Activated effector memory CD4-positive, alpha-beta T cell treated with anti-CD3 and anti-CD28 coated beads, Interleukin-2, amount 50 U/mL, for 16 hours (primary cell): ENCODE measurements around the gene IFNA5.

Source experiments
- DNase-seq: peaks from one replicate; pipeline ENCODE4 v3.0.0-alpha.2; 2020

The IFNA5 gene

GRCh38 chr9:21305213-21305612 lies at the start of gene IFNA5:
Gene IFNA5 (minus strand): TSS chr9:21305313. CDS start chr9:21305256, 57 bp downstream.
- DNase-seq, result no peak

GRCh38 chr9:21350787-21351186 lies 45.7 kb upstream of the IFNA5 start, which contains the start of gene IFNA6:
Gene IFNA6 (minus strand): TSS chr9:21350887. CDS start chr9:21350887, 0 bp downstream.
- DNase-seq, result no peak

DNA sequence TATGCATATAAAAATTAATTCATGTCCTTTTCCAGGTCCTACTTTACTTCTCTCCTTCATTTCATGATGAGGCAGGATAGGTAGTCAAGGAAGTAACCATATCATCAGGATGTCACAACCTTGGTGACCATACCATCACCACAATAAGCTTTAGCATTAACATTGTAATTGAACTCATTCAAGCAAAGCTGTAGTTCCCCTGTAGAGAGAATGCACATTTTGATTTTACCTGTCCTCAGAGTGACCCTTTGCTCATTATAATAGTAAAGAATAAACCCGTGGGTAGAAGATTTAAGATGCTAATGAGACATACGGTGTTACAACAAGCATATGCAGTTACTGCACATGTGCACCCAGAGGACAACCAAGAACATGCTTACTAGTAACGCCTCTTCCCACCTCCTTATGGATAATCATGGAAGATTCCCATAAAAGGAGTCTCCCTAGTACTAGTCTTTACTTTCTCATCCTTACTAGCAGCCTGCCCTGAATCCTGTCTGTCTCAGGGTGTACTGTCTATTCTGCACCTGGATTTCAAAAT lies 43.4 kb upstream of the IFNA5 start:
- DNase-seq, result no peak

- DNase-seq, result no peak
Measured at GRCh38 chr9:21340735-21341134, 35.6 kb upstream of the IFNA5 start.

GRCh38 chr9:21336457-21336856 lies 31.3 kb upstream of the IFNA5 start:
- DNase-seq, result no peak

- peak; percentile 94 for DNase-seq
Measured at GRCh38 chr9:21334701-21335632, 29.9 kb upstream of the IFNA5 start, which contains the start of gene KLHL9. Gene KLHL9 (minus strand): TSS chr9:21335404. CDS start chr9:21334859, 545 bp downstream.

DNA sequence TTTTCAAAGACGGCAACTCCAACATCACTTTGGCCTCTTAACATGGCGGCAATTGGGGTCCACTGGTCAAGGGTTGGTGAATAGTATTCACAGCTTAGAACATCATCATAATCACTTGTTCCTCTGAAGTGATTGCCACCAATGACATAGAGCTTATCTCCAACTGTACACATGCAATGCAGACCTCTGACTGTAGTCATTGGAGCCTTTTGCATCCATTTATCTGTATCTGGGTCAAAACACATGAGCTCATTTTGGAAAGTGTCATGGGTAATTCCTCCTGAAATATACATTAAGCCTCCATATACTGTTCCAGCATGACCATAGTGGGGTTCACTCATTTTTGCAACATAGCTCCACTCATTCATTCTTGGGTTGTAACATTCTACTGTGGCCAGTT lies 28.1 kb upstream of the IFNA5 start:
- no peak for DNase-seq

GRCh38 chr9:21331676-21332402 lies 26.7 kb upstream of the IFNA5 start:
- no peak for DNase-seq

GRCh38 chr9:21326526-21327139 lies 21.5 kb upstream of the IFNA5 start:
- no peak for DNase-seq

- no peak for DNase-seq
Measured at GRCh38 chr9:21324047-21324446, 18.9 kb upstream of the IFNA5 start.

DNA sequence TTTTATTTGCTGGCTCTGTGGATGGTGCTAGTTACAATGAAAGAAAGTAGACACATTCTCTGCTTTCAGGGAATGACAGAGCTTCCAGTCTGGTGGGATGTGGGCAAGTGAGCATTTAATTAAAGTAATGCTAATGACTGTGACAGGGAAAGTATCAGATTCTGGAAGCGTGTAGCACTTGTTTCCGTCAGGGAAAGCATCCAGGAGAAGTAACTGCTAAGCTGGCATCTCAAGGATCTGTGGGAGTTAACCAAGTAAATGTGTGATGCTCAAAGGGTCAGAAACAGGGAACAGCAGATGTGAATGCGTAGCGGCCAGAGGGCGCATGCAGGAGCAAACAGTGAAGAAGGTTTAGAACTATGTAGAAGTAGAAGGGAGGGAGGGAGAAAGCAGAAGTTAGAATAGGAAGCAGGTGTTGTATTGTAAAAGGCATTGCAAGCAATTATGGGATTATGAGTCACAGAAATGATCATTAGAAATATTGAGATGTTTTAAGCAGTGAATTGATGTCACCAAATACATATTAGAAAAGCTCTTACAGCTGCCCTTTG lies 17.9 kb upstream of the IFNA5 start:
- DNase-seq, result no peak

- DNase-seq, result no peak
Measured at GRCh38 chr9:21320465-21320864, 15.4 kb upstream of the IFNA5 start.

- DNase-seq, result no peak
Measured at GRCh38 chr9:21317956-21318923, 13.1 kb upstream of the IFNA5 start.

DNA sequence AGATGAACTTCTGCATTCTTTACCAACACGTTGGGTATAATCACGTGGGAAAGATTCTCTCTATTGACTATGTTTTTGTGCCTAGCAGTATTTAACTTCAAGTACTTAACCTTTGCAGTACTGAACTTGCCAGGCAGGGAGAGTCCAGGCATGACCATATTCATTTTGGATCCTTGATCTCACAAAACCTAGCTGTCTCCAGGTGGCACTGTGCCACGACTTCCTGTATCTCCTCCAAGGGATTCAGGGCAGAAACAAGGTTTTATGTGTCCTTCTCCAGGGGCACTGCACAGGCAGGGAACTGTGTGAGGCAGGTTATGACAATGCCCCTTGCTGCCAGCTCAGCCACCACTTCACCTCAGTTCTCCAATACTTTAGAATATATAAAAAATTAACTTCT lies 11.7 kb upstream of the IFNA5 start:
- no peak for DNase-seq

DNA sequence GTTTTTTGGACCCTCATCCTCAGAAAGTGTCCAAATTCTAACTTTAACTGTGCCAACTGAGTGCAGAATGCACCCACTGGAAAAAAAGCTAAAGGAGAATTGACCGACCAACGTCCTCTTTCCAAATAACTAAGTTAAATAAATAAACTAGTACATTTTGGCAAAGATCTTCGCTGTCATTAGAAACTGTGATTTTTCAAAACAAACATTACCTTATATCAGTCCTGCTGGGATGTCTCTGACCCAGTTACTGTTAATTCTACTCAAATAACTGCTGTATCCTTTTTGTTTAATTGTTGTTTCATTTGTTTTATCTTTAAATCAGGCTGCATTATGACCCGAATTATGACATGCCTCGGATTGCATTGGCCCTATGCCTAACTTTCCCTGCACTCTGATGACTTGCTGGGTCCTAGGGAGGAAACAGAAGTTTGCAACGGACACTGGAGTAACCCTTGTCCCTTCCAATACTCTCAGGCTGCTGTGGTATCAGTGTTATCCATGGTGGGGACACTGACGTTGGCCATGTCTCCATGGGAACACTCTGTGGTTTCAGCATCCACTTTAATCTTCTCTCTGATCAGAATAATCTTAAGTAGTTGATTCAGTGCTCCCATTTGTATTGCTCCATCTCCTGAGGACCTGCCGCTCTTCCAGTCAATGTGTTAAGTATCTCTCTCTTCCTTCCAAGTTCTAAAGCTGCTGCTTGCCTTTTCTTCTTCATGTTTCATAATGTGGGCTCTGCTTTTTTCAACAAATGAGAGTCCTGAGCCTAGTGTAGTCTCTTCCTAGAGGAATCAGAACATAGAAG lies 11.1 kb upstream of the IFNA5 start:
- no peak for DNase-seq

DNA sequence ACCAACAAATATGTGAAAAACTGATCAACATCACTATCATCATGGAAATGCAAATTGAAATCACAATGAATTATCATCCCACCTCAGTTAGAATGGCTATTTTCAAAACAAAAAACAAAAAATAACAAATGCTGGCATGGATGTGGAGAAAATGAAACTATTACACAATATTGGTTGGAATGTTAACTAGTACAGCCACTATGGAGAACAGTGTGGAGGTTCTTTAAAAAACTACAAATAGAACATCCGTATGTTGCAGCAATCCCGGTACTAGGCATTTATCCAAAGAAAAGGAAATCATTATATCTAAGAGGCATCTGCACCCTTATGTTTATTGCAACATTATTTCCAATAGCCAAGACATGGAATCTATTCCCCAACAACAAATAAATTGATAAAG lies 9.0 kb upstream of the IFNA5 start:
- DNase-seq, result no peak

- DNase-seq, result no peak
Measured at GRCh38 chr9:21311889-21312288, 6.8 kb upstream of the IFNA5 start.

DNA sequence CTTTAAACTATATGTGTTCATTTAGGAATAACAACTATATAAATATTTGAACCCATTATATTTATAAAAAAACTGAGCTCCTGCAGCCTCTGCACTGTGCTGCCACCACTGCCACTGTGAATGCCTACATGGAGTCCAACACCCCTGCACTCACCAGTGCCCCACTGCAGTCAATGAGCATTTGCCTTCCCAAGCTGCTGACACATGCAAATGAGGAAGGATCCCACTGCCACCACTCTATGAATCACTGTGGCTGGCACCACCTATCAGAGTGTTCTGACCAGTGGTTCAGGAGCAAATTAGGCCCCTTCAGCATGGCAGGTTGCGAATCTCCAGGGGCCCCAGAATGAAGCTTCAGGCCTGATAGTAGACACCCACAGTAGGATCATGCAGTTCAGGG lies 9.1 kb downstream of the IFNA5 start:
- DNase-seq, result no peak

GRCh38 chr9:21294904-21295538 lies 10.1 kb downstream of the IFNA5 start:
- DNase-seq, result no peak

GRCh38 chr9:21294364-21294774 lies 10.7 kb downstream of the IFNA5 start:
- no peak for DNase-seq
